Anterior cingulate cortex (tissue), 58 donors: Measurements from ENCODE around the gene GKAP1.
"Not testable (repeated sequence)": the region's sequence is repeated elsewhere in the genome, so short reads cannot be mapped to it uniquely, and the experiment has no call there.

ENCODE experiments used
- DNase-seq, 58 donors: peaks; one replicate each; lab custom pipeline; 2025; lab: John Stamatoyannopoulos, UW

The GKAP1 gene

DNA sequence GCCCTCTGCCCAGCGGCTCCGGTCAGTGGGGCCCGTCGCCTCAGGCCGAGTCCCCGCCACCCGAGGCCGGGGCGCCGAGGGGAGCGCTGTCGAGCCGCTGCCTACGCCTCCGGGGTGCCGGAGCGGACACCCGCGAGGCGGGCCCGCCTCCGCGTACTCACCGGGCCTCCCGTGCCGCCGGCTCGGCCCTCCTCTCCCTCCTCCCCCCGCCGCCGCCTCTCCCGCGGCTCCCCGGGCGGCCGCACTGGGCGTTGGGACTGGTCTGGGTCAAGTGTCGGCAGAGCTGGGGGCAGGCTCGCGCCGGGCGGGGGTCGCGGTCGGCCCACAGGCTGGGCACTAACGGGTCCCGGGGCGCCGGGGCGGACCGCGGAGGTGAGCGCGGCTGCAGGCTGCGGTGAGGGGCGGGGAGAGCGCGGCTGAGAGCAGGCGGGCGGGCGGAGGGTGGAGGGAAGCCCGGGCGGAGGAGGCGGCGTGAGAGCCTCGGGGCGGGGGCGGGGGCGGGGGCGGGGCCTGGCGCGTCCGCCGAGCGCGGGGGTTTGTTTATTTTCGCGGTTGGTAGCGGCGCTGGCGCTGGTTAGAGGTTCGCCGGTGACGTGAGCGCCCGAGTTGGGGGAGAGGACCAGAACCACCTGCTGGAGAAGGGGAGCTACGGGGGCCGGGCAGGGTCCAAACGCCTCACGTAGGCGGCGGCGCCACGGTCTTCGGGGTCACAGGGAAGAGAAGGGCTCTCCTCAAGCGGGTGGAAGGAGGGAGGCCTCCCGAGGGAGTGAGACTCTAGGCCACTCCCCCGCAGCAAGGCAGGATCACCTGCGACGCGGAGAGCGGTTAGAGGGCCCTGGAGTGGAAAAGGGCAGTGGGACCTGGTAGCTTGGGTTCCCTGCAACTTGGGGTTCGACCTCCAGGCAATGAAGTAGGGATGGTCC, at the start of gene GKAP1:
TSS of gene GKAP1 (minus strand) at position 414 of the 923 bp plus-strand sequence. CDS start 11,252 bp downstream, outside the sequence.
- peak in 57 of 58 donors; percentile 36 to 86 (median 74) for DNase-seq

DNA sequence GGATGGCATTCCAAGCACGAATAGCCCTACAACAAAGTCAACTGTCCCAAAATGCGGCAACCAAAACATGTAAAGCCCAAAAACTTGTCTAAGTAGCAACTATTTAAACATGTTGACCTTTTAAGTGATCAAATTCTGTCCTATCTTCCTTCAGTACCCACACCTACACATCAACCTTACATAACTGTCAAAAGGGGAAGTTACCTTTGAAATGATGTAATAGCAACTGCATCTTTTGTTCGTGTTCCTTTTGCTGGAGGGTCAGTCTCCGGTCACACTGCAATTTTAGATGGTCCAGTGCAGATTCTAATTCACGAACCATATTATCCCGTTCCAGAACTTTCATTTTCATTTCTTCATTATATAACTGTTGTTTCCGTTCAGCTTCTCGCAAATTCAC, 32.3 kb upstream of the GKAP1 start:
- not testable (repeated sequence) for DNase-seq

DNA sequence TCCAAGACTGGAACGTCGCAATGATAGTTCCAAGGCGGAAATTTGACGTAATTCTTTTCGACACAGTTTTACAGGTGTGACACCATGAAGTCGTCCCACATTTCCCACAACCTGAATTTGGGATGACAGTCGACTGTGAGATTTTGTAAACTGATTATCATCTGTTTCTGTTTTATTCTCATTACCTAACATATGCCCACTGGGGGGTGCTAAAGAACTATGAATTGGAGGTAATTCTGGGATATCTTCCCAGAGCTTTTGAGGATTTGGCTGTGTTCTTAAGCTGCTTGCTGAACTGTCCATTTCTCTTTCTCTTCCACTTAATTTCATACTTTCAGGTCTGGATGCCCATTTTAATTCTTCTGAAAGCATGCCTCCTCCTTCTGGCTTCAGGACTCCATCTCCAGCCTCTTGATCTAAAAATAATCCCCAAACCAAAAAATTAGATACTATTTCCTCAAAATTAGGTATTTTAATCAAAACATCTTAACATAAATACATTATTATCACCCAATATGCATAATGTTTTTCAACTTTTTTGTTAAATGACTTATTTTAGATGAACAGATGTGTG, 19.6 kb upstream of the GKAP1 start:
- not testable (repeated sequence) for DNase-seq

DNA sequence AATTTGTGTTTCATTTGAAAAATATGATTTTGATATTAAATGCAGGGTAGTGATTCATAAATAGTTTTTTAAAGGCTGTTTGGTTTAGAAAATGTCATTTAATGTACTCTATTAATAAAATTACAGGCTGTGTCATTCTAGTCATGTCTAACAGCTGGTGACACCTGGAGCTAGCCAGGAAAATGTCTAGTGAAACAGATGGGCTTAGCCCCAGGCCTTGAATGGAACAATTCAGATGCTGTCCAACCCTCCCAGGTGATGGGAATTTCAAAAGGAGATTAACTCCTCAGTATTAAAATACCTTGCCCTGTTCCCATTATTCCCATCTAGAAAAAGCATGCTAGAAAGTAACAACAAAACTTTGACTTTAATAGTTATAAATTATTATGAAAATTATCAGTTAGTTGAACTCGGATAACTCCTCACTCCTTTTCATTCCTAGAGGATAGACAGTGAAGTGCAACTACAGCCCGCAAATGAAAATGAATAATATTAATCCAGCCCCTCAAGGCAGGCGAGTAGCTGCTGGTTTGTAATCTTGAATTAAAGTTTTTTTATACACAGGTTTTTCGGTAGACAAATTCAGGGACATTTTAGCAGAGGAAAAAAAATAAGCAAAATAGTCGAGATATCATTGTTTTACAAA, 13.0 kb upstream of the GKAP1 start:
- not testable (repeated sequence) for DNase-seq

DNA sequence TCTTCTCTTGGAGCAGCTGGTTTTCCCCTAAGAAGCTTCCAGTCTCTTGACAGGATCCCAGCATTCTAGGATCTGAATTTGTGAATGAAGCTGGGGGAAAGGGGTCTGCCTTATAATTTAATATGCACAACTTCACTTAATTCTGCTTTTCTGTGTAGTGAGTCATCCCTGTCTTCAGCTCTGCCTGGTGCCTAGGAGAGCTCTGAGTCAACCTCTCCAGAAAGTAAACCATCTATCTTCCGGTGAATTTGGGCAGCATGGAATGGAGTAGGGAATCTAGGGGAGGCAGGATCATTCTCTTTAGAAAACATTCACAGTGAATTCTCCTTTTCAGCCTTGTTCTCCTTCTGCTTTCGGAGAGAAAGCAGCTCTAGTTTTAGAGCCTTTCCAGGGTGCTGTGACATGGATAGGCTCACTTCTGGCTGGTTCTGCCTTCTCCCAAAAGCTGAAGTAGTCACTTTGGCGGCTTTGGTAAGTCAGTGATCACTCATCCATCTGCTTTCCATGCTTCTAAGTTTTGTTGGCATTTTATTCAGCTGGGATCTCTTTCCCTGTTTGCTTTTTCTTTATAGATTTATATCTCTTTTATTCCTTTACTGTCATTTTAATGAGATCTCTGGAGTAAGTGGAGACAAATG, 7.5 kb upstream of the GKAP1 start:
- DNase-seq: not testable (repeated sequence)

DNA sequence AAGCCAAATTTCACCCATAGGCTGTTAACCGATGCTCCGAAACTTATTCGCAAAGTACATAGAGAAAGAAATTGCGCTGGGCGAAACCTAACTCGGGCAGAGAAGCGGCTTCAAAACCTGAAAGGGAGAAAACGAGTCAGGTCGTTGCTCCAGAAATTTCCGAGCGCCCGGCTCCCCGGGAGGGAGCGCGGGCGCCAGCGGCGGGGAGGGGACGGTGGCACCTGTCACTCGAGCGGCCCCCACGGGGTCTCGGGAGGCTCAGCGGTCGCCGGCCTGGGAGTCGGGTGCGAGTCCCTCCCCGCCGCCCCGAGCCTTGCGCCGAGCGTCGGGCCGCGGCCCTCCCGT, 586 bp downstream of the GKAP1 start:
- peak in 19 of 58 donors; percentile 10 to 62 (median 47) for DNase-seq

DNA sequence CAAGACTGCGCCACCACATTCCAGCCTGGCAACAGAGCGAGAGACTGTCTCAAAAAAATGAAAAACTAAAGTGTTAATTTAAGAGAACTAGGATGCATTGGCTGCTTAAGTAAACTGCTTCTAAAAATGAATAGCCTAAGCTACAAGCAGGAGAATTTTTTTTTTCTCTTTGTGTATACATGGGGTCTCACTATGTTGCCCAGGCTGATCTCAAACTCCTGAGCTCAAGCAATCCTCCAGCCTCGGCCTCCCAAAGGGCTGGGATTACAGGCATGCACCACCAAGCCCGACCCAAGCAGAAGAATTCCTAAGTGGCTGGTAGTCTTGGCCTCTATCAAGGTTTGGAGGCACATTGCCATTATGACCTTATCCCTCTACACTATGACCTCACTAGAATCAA, 2.4 kb downstream of the GKAP1 start:
- not testable (repeated sequence) for DNase-seq

DNA sequence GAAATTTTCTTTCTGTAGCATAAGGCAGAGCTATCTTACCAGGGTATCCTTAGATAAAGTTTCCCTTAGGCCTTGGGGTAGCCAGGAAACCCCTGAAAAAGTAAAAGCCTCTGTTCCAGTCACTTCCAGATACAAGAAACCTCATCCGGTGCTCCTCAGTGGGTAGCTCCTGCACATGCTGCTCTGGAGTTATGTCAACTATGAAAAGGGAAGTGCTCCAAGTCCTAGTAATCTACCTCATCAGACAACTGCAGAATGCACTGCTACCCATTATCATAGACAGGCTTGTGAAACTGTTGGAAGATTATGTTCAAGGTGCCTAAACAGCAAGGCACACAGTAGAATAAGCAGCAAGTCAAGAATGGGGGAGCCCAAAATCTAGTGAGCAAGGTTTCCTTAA, 8.4 kb downstream of the GKAP1 start:
- not testable (repeated sequence) for DNase-seq

DNA sequence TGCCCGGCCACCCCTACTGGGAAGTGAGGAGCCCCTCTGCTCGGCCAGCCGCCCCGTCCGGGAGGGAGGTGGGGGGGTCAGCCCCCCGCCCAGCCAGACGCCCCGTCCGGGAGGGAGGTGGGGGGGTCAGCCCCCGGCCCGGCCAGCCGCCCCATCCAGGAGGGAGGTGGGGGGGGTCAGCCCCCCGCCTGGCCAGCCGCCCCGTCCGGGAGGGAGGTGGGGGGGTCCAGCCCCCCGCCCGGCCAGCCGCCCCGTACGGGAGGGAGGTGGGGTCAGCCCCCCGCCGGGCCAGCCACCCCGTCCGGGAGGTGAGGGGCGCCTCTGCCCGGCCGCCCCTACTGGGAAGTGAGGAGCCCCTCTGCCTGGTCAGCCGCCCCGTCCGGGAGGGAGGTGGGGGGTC, 13.1 kb downstream of the GKAP1 start:
- DNase-seq: not testable (repeated sequence)

DNA sequence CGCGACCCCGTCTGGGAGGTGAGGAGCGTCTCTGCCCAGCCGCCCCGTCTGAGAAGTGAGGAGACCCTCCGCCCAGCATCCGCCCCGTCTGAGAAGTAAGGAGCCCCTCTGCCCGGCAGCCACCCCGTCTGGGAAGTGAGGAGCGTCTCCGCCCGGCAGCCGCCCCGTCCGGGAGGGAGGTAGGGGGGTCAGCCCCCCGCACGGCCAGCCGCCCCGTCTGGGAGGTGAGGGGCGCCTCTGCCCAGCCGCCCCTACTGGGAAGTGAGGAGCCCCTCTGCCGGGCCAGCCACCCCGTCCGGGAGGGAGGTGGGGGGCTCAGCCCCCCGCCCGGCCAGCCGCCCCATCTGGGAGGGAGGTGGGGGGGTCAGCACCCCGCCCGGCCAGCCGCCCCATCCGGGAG, 13.6 kb downstream of the GKAP1 start:
- not testable (repeated sequence) for DNase-seq

DNA sequence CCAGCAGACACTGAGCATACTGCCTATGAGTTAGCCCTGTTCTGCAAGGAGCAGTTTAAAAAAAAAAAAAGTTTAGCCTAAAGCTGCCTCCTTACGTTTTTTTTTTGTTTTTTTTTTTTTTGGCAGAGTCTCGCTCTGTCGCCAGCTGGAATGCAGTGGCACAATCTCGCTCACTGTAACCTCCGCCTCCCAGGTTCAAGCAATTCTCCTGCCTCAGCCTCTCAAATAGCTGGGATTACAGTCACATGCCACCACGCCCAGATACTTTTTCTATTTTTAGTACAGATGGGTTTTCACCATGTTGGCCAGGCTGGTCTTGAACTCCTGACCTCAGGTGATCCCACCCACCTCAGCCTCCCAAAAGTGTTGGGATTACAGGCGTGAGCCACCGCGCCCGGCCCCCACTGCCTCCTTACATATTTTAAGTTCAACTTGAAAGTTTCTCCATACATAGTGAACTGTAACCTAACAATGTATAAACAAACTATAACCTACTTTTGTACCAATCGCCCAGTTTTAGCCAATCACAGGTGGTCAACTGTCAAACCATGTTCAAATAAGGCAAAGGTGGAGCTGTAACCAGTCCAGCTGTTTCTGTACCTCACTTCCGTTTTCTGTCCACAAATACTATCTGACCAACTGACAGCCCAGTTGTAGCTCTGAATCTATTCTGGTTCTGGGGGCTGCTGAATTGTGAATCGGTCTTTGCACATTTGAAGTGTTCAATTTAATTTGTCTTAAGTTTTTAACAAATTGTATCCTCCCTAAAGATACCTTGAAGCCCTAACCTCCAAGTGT, 17.1 kb downstream of the GKAP1 start:
- DNase-seq: no peak

DNA sequence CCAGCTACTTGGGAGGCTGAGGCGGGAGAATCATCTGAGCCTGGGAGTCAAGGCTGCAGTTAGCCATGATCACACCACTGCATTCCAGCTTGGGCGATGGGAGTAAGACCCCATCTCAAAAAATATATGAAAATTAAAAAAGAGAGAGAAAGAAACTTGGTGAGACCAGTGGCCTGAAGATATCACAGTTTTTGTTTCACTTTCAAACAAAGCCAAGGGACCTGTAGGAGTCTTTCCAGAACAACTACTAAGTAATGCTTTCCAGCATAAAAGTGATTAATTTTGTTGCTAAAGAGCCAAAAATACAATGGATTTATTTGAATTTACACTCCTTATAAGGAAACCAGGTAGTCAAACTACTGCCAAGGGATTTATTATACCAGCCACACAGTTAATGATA, 23.5 kb downstream of the GKAP1 start:
- no peak for DNase-seq

DNA sequence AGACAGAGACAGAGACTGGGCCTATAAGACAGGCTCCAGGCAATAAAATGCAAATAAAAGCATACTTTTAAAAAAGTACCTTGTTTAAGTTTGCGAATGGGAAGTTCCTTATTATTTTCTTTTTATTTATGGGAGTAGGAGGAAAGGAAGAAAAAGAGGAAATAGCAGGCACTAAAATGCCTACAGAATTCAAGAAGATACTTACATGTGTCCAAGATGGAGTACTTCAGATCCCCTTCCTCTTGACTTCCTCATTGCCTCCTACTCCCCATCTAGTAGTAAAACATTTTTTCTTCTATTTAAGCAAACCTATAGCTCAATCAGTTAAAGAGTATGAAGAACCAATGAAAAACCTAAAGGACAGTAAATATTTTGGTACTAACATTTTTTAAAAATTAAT, 24.8 kb downstream of the GKAP1 start:
- no peak for DNase-seq

DNA sequence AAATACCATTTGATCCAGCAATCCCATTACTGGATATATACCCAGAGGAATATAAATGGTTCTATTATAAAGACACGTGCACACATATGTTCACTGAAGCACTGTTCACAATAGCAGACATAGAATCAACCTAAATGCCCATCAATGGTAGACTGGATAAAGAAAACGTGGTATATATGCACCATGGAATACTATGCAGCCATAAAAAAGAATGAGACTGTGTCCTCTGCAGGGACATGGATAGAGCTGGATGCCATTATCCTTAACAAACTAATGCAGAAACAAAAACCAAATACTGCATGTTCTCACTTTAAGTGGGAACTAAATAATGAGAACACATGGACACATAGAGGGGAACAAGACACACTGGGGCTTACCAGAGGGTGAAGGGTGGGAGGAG, 39.4 kb downstream of the GKAP1 start:
- DNase-seq: no peak

DNA sequence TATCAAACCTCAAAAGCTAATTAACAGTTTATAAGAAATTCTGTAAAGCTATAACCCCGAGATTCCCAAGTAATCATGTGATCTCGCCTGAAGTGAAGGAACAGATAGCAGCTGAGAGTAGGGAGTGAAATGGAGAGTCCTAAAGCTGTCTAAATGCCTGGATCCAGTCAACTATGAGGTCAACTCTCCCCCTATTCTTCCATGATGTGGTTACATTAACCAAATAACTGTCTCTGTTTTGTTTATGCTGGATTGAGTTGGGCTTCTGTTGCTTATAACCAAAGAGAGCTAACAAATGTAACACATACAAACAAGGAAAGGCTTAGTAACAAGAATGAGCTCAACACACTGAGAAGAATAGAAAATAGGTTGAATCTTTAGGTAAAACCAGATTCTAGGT, 41.6 kb downstream of the GKAP1 start:
- DNase-seq: no peak

DNA sequence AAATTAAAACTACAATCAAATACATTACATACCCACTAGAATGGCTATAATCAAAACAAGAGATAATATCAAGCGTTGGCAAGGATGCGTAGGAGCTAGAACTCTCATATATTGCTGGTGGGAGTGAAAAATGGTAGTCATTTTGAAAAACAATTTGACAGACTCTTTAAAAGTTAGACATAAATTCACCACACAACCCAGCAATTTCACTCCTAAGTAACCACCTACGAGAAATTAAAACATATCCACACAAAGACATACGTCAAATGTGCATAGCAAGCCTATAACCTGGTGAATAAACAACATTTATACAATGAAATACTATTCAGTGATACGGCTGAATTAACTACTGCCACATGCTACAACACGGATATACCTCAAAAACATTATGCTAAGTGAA, 44.7 kb downstream of the GKAP1 start:
- DNase-seq: no peak

DNA sequence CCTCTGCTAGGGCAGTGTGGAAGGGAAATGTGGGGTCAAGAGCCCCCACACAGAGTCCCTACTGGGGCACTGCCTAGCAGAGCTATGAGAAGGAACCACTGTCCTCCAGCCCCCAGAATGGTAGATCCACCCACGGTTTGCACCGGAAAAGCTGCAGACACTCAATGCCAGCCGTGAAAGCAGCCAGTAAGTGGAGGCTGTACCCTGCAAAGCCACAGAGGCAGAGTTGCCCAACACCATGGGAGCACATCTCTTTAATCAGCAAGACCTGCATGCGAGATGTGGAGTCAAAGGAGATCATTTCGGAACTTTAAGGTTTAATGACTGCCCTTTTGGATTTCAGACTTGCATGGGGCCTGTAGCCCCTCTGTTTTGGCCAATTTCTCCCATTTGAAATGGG, 52.2 kb downstream of the GKAP1 start:
- DNase-seq: no peak

DNA sequence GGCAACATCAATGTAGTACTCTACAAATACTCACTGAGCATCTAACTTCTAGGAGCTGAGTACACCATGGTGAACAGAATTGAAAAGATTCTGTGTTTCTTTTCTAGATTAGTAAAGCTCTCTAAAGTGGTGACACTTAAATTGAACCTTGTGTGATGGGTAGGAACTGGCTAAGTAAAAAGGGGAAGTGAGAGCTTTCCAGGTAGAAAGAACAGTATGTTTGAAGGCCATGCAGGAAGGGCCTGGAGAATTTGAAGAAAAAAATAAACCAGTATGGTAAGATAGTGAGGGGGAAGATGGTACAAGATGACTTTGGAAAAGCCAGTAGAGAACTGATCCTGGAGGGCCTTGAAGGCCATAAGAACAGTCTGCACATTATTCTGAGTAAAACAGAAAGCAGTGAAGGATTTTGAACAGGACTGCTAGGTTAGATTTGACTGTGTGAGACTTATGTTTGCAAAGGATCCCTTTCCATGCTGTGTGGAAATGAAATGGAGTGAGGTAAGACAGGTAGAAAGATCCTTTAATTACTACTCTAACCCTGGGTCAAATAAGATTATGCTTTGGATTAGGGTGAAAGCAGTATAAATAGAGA, 63.1 kb downstream of the GKAP1 start:
- DNase-seq: no peak

DNA sequence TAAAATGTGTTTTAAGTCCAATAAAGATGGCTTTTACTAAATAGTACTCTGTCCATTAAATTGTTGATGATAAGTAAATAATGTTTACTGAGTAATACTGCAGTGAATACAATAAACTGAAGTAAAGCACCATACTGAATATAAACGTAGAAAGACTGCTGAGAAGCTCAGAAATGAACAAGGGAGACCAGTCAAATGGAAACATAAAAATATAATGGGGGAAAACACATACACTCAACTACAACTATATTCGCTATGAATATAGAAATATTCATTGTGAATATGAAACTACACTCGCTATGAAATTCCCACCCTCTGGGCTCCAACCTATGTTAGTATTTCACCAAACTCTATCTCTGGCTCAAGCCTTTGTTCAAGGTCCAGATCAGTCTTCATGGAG, 67.9 kb downstream of the GKAP1 start:
- DNase-seq: no peak

DNA sequence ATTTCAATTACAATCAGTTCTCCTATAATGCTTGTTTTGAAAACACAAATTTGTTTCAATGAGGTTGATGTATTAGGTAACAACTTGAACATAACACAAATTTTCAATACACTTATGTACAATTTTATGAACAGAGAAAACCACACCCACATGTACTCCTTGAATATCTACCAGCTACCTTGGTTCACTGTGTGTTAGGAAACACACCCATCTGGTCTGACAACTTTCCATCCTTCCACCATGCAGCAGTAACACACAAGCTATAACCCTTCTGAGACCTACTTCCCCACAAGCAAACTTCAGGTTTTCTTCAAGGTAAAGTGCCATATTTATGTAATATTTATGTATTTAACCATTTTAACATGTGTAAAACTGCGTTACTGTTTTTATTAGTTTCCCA, 73.4 kb downstream of the GKAP1 start:
- no peak for DNase-seq
